ENCODE results near the gene PPP2R2C.
A peak's percentile ranks its signal among the peaks of the same experiment; 100 is the strongest.

The PPP2R2C gene

GRCh38 chr4:6410664-6411063 lies 61.8 kb downstream of the PPP2R2C start:
- peaks cover 0 to 8% (median 0%) of the 10 kb centered on the region in 5 donors for H3K9me3 ChIP-seq (ENCODE audit: control insufficient read depth in 5 of 5, low read length in 5 of 5)
- no peaks in the 10 kb centered on the region for H3K36me3 ChIP-seq (ENCODE audit: control insufficient read depth in 5 of 5, insufficient read depth in 5 of 5, low read length in 5 of 5)
- no peaks in the 10 kb centered on the region for H3K4me1 ChIP-seq (ENCODE audit: control insufficient read depth in 5 of 5, insufficient read depth in 5 of 5, low read length in 5 of 5)
- H3K27me3 ChIP-seq (ENCODE audit: control insufficient read depth in 5 of 5, insufficient read depth in 4 of 5, low read length in 5 of 5) = peaks cover 0 to 25% (median 19%) of the 10 kb centered on the region in 5 donors
- no peak overlapping the region for H3K27ac ChIP-seq (ENCODE audit: low read depth, low read length)
- no peak overlapping the region for H3K4me3 ChIP-seq (ENCODE audit: low read depth in 1 of 5, low read length in 5 of 5)
- H3K9ac ChIP-seq (ENCODE audit: low read length in 5 of 5) = no peak overlapping the region

DNA sequence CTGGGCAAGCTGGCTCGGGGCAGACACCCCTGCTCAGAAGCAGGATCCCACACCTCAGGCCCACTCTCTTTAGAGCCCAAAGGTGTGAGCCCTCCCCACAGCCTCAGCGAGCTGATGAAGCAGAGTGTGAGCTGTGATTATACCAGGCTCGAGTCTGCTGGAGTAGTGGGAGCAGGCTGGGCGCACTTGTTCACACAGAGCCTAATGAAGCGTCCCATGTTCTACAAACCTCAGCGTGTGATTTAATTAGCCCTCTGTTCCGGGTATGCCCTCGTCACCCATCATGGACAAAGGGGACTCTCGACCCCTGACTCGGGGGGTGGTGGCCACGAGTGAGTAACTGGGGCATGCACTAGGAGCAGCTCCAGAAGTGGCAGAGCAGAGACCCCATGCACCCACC lies 62.3 kb downstream of the PPP2R2C start:
- Histone ChIP-seq H3K9ac (ENCODE audit: low read length in 5 of 5) (no peak overlapping the region), H3K27me3 (ENCODE audit: control insufficient read depth in 5 of 5, insufficient read depth in 4 of 5, low read length in 5 of 5) (peaks cover 5 to 22% (median 15%) of the 10 kb centered on the region in 5 donors), H3K9me3 (ENCODE audit: control insufficient read depth in 5 of 5, low read length in 5 of 5) (peaks cover 0 to 8% (median 0%) of the 10 kb centered on the region in 5 donors), H3K27ac (ENCODE audit: low read depth, low read length) (no peak overlapping the region), H3K4me1 (ENCODE audit: control insufficient read depth in 5 of 5, insufficient read depth in 5 of 5, low read length in 5 of 5) (no peaks in the 10 kb centered on the region), H3K36me3 (ENCODE audit: control insufficient read depth in 5 of 5, insufficient read depth in 5 of 5, low read length in 5 of 5) (no peaks in the 10 kb centered on the region), H3K4me3 (ENCODE audit: low read depth in 1 of 5, low read length in 5 of 5) (no peak overlapping the region)

- H3K9me3 ChIP-seq (ENCODE audit: control insufficient read depth in 5 of 5, low read length in 5 of 5) = peaks cover 0 to 8% (median 0%) of the 10 kb centered on the region in 5 donors
- H3K27ac ChIP-seq (ENCODE audit: low read depth, low read length) = no peak overlapping the region
- peaks cover 12 to 26% (median 16%) of the 10 kb centered on the region in 5 donors for H3K27me3 ChIP-seq (ENCODE audit: control insufficient read depth in 5 of 5, insufficient read depth in 4 of 5, low read length in 5 of 5)
- no peak overlapping the region for H3K9ac ChIP-seq (ENCODE audit: low read length in 5 of 5)
- no peaks in the 10 kb centered on the region for H3K36me3 ChIP-seq (ENCODE audit: control insufficient read depth in 5 of 5, insufficient read depth in 5 of 5, low read length in 5 of 5)
- H3K4me1 ChIP-seq (ENCODE audit: control insufficient read depth in 5 of 5, insufficient read depth in 5 of 5, low read length in 5 of 5) = no peaks in the 10 kb centered on the region
- H3K4me3 ChIP-seq (ENCODE audit: low read depth in 1 of 5, low read length in 5 of 5) = no peak overlapping the region
Measured at GRCh38 chr4:6409381-6409780, 63.0 kb downstream of the PPP2R2C start.

GRCh38 chr4:6408263-6408662 lies 64.2 kb downstream of the PPP2R2C start:
- no peaks in the 10 kb centered on the region for H3K36me3 ChIP-seq (ENCODE audit: control insufficient read depth in 5 of 5, insufficient read depth in 5 of 5, low read length in 5 of 5)
- H3K4me3 ChIP-seq (ENCODE audit: low read depth in 1 of 5, low read length in 5 of 5) = no peak overlapping the region
- H3K27me3 ChIP-seq (ENCODE audit: control insufficient read depth in 5 of 5, insufficient read depth in 4 of 5, low read length in 5 of 5) = peaks cover 16 to 35% (median 20%) of the 10 kb centered on the region in 5 donors
- H3K9me3 ChIP-seq (ENCODE audit: control insufficient read depth in 5 of 5, low read length in 5 of 5) = peaks cover 0 to 8% (median 0%) of the 10 kb centered on the region in 5 donors
- H3K9ac ChIP-seq (ENCODE audit: low read length in 5 of 5) = no peak overlapping the region
- H3K4me1 ChIP-seq (ENCODE audit: control insufficient read depth in 5 of 5, insufficient read depth in 5 of 5, low read length in 5 of 5) = peaks cover 0 to 2% (median 2%) of the 10 kb centered on the region in 5 donors
- no peak overlapping the region for H3K27ac ChIP-seq (ENCODE audit: low read depth, low read length)

- peaks cover 0 to 4% (median 3%) of the 10 kb centered on the region in 5 donors for H3K4me1 ChIP-seq (ENCODE audit: control insufficient read depth in 5 of 5, insufficient read depth in 5 of 5, low read length in 5 of 5)
- no peak overlapping the region for H3K27ac ChIP-seq (ENCODE audit: low read depth, low read length)
- no peak overlapping the region for H3K4me3 ChIP-seq (ENCODE audit: low read depth in 1 of 5, low read length in 5 of 5)
- H3K27me3 ChIP-seq (ENCODE audit: control insufficient read depth in 5 of 5, insufficient read depth in 4 of 5, low read length in 5 of 5) = peaks cover 30 to 48% (median 37%) of the 10 kb centered on the region in 5 donors
- H3K36me3 ChIP-seq (ENCODE audit: control insufficient read depth in 5 of 5, insufficient read depth in 5 of 5, low read length in 5 of 5) = no peaks in the 10 kb centered on the region
- H3K9ac ChIP-seq (ENCODE audit: low read length in 5 of 5) = no peak overlapping the region
- H3K9me3 ChIP-seq (ENCODE audit: control insufficient read depth in 5 of 5, low read length in 5 of 5) = no peaks in the 10 kb centered on the region
Measured at GRCh38 chr4:6405397-6405706, 67.1 kb downstream of the PPP2R2C start.

DNA sequence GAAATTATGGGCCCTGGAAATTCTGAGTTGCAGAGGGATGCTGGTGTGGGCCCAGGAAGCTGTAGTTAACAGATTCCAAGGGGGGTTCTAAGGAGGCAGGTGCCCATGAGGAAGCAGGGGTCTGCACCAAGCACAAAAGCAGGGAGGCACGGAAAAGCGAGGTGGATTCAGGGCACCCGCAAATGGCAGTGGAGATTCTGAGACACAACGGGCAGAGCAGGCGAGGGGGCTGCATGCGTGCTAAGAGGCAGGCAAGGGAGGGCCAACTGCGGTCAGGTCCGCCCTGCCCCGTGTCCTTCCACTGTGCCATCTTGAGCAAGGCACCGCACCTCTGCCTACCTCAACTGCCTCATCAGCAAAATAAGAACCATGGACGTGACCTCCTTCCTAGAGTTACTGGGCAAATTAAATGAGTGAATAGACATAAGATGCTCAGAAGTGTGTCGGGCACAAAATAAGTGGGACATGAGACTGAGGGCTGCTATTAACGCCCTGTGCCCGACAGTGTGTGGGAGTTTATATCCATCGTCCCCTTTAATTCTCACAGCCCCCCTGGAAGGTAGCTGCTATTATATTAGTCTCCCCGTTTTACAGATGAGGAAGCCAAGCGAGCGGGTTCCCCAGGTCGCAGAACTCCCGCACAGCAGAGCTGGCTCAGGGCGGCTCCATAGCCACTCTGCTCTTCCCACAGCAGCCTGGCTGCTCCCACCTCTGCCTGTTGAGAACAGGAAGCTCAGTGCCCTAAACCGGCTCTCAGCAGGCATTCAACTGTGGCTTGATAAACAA lies 67.6 kb downstream of the PPP2R2C start:
- Histone ChIP-seq H3K27ac (ENCODE audit: low read depth, low read length) (no peak overlapping the region), H3K9me3 (ENCODE audit: control insufficient read depth in 5 of 5, low read length in 5 of 5) (no peaks in the 10 kb centered on the region), H3K9ac (ENCODE audit: low read length in 5 of 5) (no peak overlapping the region), H3K36me3 (ENCODE audit: control insufficient read depth in 5 of 5, insufficient read depth in 5 of 5, low read length in 5 of 5) (no peaks in the 10 kb centered on the region), H3K4me1 (ENCODE audit: control insufficient read depth in 5 of 5, insufficient read depth in 5 of 5, low read length in 5 of 5) (peaks cover 0 to 4% (median 3%) of the 10 kb centered on the region in 5 donors), H3K4me3 (ENCODE audit: low read depth in 1 of 5, low read length in 5 of 5) (no peak overlapping the region), H3K27me3 (ENCODE audit: control insufficient read depth in 5 of 5, insufficient read depth in 4 of 5, low read length in 5 of 5) (peaks cover 30 to 48% (median 37%) of the 10 kb centered on the region in 5 donors)

DNA sequence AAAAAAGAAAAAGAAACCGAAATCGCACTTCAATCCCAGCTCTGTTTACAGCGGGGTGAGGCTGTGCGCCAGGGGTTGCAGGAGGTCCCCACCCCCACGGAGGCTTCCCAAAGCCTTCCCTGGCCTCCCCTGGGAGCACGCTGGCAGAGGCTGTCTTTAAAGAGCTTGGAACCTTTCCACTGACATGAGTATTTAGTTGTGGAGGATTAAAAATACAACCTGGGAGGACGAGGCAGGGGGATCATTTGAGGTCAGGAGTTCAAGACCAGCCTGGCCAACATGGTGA lies 69.1 kb downstream of the PPP2R2C start:
- Histone ChIP-seq H3K27ac (ENCODE audit: low read depth, low read length) (no peak overlapping the region), H3K9me3 (ENCODE audit: control insufficient read depth in 5 of 5, low read length in 5 of 5) (no peaks in the 10 kb centered on the region), H3K27me3 (ENCODE audit: control insufficient read depth in 5 of 5, insufficient read depth in 4 of 5, low read length in 5 of 5) (peaks cover 35 to 51% (median 37%) of the 10 kb centered on the region in 5 donors)

DNA sequence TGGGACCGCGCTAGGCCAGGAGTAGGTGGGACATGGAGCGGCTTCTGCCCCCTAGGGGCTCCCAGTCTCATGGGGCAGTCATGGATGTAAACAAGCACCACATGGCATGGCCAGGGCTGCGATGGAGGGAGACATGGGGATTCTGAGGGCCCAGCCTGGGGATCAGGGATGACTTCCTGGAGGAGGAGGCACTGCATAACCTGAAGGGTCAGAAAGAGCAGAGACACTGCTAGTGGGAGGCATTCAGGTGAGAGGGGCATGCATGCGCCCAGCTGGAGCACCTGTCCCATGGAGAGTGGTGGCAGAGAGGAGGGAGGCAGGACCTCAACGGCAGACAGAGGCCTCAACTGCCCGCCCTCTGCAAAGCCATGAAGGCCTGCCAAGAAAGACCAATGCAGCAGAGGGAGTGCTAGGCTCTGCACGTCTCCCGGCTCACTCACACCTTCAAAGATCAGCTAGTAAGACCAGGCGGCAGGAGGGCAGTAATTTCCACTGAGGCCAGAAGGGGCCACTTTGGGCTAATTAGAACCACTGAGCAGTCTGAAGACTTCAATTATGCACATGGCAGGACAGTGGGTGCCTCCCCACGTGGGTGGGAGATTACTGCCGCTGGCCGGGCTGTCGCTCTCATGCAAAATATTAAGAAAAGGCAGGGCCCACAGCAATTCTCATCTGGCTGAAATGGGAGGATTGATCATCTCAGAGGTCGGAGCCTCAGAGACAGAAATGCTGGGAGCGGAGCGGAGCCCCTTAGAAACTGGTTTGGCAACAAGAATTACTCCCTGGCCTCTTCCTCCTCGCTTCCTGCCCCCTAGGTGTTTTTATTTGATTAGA lies 69.6 kb downstream of the PPP2R2C start:
- Histone ChIP-seq H3K27ac (ENCODE audit: low read depth, low read length) (no peak overlapping the region), H3K36me3 (ENCODE audit: control insufficient read depth in 5 of 5, insufficient read depth in 5 of 5, low read length in 5 of 5) (no peaks in the 10 kb centered on the region), H3K27me3 (ENCODE audit: control insufficient read depth in 5 of 5, insufficient read depth in 4 of 5, low read length in 5 of 5) (peaks cover 35 to 48% (median 38%) of the 10 kb centered on the region in 5 donors), H3K9me3 (ENCODE audit: control insufficient read depth in 5 of 5, low read length in 5 of 5) (no peaks in the 10 kb centered on the region), H3K9ac (ENCODE audit: low read length in 5 of 5) (no peak overlapping the region), H3K4me3 (ENCODE audit: low read depth in 1 of 5, low read length in 5 of 5) (peak overlapping the region in 1 of 5 donors; percentile 4), H3K4me1 (ENCODE audit: control insufficient read depth in 5 of 5, insufficient read depth in 5 of 5, low read length in 5 of 5) (peaks cover 0 to 4% (median 3%) of the 10 kb centered on the region in 5 donors)

More for the DNA sequence above, 69.1 kb downstream of the PPP2R2C start:
- Histone ChIP-seq H3K4me1 (ENCODE audit: control insufficient read depth in 5 of 5, insufficient read depth in 5 of 5, low read length in 5 of 5) (peaks cover 0 to 4% (median 3%) of the 10 kb centered on the region in 5 donors), H3K9ac (ENCODE audit: low read length in 5 of 5) (no peak overlapping the region), H3K36me3 (ENCODE audit: control insufficient read depth in 5 of 5, insufficient read depth in 5 of 5, low read length in 5 of 5) (no peaks in the 10 kb centered on the region), H3K4me3 (ENCODE audit: low read depth in 1 of 5, low read length in 5 of 5) (peak overlapping the region in 1 of 5 donors; percentile 4)

- no peak overlapping the region for H3K4me3 ChIP-seq (ENCODE audit: low read depth in 1 of 5, low read length in 5 of 5)
- H3K9ac ChIP-seq (ENCODE audit: low read length in 5 of 5) = no peak overlapping the region
- no peak overlapping the region for H3K27ac ChIP-seq (ENCODE audit: low read depth, low read length)
- H3K36me3 ChIP-seq (ENCODE audit: control insufficient read depth in 5 of 5, insufficient read depth in 5 of 5, low read length in 5 of 5) = no peaks in the 10 kb centered on the region
- H3K27me3 ChIP-seq (ENCODE audit: control insufficient read depth in 5 of 5, insufficient read depth in 4 of 5, low read length in 5 of 5) = peaks cover 38 to 51% (median 45%) of the 10 kb centered on the region in 5 donors
- H3K9me3 ChIP-seq (ENCODE audit: control insufficient read depth in 5 of 5, low read length in 5 of 5) = no peaks in the 10 kb centered on the region
- peaks cover 0 to 4% (median 3%) of the 10 kb centered on the region in 5 donors for H3K4me1 ChIP-seq (ENCODE audit: control insufficient read depth in 5 of 5, insufficient read depth in 5 of 5, low read length in 5 of 5)
Measured at GRCh38 chr4:6401797-6402196, 70.6 kb downstream of the PPP2R2C start.

GRCh38 chr4:6396696-6397236 lies 75.6 kb downstream of the PPP2R2C start:
- Histone ChIP-seq H3K4me1 (ENCODE audit: control insufficient read depth in 5 of 5, insufficient read depth in 5 of 5, low read length in 5 of 5) (no peaks in the 10 kb centered on the region), H3K4me3 (ENCODE audit: low read depth in 1 of 5, low read length in 5 of 5) (no peak overlapping the region), H3K9ac (ENCODE audit: low read length in 5 of 5) (no peak overlapping the region), H3K9me3 (ENCODE audit: control insufficient read depth in 5 of 5, low read length in 5 of 5) (no peaks in the 10 kb centered on the region), H3K27ac (ENCODE audit: low read depth, low read length) (no peak overlapping the region), H3K36me3 (ENCODE audit: control insufficient read depth in 5 of 5, insufficient read depth in 5 of 5, low read length in 5 of 5) (no peaks in the 10 kb centered on the region), H3K27me3 (ENCODE audit: control insufficient read depth in 5 of 5, insufficient read depth in 4 of 5, low read length in 5 of 5) (peaks cover 17 to 27% (median 23%) of the 10 kb centered on the region in 5 donors)
